ENCODE results near the gene HOXA3.

DNA sequence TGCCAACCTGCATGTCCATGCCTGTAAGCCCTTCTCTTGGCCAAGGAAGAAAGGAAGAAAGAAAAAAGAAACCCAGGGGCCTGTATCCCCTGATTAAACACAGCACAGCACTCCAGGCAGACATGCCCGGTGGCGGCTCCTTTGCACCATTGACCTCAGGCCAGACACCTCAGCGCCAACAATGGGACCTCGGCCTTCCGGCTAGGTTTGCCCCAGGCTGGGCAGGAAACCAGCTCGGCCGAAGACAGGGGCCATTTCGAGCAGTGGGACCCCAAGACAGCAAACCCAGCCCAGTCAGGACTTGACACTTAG lies 18.9 kb upstream of the HOXA3 start:
- TF ChIP-seq, protein P1, sequence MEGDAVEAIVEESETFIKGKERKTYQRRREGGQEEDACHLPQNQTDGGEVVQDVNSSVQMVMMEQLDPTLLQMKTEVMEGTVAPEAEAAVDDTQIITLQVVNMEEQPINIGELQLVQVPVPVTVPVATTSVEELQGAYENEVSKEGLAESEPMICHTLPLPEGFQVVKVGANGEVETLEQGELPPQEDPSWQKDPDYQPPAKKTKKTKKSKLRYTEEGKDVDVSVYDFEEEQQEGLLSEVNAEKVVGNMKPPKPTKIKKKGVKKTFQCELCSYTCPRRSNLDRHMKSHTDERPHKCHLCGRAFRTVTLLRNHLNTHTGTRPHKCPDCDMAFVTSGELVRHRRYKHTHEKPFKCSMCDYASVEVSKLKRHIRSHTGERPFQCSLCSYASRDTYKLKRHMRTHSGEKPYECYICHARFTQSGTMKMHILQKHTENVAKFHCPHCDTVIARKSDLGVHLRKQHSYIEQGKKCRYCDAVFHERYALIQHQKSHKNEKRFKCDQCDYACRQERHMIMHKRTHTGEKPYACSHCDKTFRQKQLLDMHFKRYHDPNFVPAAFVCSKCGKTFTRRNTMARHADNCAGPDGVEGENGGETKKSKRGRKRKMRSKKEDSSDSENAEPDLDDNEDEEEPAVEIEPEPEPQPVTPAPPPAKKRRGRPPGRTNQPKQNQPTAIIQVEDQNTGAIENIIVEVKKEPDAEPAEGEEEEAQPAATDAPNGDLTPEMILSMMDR (conservative IDR thresholded peaks at IDR 0.05): no peak
- TF ChIP-seq ZFX (IDR thresholded peaks at IDR 0.05): no peak
